GM19099 (cell line): Measurements from ENCODE around the gene ACAP3.

ENCODE experiments used
- POLR2A ChIP-seq: IDR thresholded peaks from 3 replicates; pipeline ENCODE4 v1.6.1; 2011; ENCODE audit warnings: low read depth; ENCODE audit not compliant: insufficient read length; ENCODE audit errors: extremely low read depth

Gene ACAP3

DNA sequence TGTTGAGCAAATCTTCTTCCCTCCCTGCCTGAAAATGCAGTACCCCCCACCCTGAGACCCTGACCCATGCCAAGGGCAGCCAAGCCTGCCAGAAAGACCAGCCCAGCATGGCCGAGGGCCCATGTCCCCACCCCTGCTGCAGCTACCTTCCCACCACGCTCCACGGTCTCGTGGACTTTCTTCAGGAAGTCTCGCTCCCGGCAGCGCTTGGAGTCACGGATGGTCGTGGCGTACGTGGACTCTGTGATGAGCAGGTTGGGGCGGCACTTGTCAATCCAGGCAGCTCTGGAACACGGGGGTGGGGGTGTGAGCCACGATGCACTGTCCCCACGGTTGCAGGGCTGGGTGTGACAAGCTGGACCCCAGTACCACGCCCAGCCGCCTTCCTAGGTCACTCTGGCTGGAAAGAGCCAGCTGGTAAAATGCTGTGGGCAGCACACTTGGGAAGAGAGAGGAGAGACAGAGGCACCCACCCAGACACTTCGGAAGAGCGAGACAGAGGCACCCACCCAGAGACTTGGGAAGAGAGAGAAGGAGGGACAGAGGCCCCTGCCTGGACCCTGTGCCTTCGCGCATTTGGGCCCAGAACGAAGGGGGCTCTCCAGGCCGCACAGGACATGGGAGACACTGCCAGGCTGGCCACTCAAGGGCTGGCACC lies 7.1 kb upstream of the ACAP3 start:
- no peak for TF ChIP-seq POLR2A

DNA sequence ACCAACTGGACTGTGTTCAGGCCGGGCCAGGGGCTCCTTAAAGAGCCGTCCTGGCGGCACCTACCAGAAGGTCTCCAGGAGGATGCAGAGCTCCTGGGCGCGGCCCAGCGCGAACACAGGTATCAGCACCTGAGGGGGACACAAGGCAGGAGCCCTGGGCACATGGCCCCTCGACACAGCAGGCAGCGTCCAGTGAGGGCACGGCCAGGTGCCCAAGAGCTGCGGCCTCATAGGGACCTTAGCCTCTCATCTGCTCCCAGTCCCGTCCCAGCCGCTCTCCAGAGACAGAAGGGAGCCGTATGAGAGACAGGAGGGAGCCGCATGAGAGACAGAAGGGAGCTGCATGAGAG lies 6.5 kb upstream of the ACAP3 start:
- no peak for TF ChIP-seq POLR2A

DNA sequence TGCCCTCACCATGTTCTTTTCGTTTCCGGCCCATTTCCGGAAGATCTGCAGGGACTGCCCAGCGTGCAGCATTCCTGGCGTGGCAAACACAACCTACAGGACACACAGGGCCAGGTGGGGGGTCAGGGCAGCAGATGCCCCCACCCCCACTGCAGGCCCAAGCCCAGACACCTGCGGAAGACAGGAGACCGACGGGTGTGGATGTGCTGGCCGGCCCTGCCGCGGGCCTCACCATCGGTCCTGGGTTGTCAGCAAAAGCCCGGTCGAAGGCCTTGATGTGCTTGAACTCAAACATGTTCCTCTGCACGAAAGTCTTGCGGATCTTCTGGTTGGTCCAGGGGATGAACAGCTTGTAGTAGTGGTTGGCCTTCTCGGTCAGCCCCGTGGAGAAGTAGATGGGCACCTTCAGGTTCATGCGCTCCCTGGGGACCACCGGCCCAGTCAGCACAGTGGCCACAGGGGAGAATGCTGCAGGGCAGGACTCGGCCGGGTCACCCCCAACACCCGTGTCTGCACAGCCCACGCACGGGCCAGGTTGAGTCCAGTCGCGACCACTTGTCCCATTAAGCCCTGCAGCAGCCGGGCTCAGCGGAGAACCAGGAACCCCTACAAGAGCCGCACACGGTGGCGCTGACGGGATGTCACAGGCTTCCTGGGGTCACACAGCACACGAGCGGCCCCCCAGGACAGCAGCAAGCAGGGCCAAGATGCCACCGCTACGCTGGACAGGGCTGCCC lies 5.9 kb upstream of the ACAP3 start:
- TF ChIP-seq POLR2A, result no peak

DNA sequence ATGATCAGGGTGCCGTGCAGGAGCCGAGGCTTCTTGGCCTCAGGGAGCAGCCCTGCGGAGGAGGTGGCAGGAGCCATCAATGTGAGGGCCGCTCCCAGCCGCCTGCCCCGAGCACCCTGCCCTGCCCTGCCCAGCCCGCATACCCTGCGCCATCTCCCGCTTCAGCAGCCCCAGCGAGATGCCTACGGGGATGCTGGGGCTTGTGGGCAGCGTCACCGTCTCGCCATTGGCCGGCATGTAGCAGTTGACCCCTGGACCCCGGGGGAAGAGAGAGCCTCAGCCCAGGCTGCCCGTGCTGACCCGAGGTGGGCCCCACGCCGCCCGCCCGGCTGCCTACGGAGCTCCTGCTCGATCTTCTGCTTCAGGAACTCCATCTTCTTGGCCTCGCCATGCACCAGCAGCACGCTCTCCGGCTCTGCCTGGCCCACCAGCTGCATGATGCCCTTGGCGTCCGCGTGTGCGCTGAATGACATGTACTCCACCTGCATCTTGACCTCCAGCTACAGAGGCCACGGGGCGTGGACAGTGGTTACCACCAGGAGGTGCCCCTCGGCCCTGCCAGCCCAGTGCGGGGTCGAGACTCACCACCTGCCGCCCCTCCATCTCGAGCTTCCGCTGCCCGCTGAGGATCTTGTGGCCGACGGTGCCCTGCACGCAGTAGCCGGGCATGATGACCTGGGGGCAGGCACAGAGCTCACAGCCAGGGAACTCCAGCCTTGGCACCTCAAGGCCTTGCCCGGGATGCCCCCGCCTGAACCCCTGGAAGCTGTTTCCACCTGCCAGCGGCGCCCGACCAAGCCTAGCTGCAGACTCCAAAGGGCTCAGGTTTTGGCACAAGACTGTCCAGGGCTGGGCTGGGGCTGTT lies 5.0 kb upstream of the ACAP3 start:
- no peak for TF ChIP-seq POLR2A

DNA sequence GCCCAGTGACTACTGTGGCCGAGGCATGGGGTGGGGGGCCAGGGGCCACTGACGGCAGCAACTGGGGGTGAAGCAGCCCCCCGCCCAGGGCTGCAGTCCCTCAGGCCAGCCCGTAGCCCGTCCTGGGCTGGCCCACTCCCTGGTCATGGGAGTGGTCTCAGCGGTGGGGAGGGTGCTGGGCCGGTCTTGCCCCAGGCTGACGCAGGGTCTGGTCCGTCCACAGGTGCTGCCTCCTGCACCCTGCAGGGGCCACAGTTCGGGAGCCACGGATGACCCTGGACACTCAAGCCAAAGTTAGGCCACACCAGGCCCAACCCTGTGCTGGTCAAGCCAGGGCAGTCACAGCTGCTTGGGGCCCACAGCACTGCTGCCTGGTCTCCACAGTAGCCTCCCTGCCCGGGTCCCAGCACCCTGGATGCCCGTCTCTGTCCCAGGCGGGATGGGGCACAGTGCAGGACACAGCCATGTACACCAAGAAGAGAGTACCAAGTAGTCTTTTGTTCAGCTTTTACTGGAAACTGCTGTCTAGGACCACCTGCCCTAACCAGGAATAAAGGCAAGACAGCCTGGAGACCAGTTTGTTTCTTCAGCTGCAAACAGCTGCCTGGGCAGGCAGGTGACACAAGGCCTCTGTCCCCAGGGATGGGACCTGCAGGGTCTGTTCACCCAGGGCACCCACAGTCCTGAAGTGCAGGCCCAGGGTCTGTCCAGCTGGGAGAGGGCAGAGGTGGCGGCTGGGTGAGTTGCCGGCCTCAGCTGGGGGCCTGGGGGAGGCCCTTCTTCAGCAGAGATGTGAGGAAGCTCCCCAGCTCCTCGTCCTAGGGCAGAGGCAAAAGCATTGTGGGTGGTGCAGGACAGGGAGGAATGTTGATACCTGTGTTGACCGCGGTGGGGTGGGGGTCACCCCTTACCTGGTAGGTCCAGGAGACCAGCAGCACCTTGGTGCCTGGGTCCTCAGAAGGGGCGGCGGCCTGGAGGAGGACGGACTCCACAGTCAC lies 3.7 kb upstream of the ACAP3 start:
- TF ChIP-seq POLR2A, result no peak

DNA sequence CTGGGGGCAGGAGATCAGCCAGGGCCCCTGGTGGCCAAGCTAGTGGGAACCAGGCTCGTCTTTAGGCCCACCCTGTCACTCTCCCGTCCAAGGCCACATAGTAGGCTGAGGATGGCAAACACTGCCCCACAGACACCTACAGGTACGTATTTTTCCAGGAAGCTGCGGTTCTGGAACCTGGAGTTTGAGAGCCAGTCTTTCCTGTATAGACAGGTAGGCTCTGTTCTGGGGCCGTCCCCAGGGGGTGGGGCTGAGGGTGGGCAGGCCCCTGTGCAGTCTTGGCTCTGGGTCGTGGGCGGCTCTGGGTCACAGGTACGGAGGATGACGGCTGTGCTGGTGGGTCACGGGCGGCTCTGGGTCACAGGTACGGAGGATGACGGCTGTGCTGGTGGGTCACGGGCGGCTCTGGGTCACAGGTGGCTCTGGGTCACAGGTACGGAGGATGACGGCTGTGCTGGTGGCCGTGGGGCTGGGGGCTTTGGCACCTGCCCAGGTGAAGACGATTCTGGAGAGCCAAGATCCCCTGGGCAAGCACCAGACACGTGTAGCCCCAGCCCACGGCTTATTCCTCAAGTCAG lies 2.8 kb upstream of the ACAP3 start:
- no peak for TF ChIP-seq POLR2A

DNA sequence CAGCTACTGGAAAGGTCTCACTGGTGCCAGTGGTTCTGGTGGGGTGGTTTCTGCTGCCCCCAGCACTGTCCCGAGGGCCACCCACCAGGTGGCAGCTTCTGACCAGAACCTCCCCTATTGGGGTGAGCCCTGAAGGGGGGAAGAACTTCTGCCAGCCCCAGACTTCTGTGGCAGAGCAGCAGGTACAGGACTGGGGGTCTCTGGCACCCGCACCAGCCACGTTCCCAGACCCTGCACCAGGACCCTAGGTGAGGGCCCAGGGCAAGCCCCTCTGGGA lies 2.3 kb upstream of the ACAP3 start:
- no peak for TF ChIP-seq POLR2A

DNA sequence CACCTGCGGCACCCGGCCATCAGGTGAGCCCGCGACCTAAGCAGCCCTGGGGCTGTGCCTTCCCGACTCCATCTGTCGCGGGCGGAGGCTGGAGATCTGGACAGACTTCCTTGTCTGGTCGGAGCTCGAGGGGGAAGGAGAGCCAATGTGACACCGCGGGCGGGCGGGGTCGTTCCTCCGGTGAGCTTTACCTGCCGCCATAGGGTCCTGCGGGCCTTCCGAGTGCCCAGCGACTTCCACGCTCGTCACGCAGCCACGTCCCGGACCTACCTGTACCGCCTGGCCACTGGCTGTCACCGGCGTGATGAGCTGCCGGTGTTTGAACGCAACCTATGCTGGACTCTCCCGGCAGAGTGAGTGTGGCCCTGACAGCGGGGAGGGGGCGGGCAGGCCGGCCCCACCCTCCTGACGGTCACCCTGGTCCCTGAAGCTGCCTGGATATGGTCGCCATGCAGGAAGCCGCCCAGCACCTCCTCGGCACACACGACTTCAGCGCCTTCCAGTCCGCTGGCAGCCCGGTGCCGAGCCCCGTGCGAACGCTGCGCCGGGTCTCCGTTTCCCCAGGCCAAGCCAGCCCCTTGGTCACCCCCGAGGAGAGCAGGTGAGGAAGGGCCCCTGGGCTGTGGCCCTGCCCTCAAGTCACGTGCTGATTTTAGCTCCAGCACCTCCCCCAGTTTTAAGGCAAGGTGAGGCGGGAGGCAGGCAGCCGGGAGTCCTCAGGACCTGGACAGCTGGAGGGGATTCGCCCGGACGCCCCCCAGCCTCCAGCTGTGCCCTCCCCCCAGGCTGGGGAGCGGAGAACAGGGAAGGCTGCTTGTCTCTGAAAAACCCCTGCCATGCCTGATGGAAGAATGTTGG lies 1.8 kb upstream of the ACAP3 start:
- no peak for TF ChIP-seq POLR2A

DNA sequence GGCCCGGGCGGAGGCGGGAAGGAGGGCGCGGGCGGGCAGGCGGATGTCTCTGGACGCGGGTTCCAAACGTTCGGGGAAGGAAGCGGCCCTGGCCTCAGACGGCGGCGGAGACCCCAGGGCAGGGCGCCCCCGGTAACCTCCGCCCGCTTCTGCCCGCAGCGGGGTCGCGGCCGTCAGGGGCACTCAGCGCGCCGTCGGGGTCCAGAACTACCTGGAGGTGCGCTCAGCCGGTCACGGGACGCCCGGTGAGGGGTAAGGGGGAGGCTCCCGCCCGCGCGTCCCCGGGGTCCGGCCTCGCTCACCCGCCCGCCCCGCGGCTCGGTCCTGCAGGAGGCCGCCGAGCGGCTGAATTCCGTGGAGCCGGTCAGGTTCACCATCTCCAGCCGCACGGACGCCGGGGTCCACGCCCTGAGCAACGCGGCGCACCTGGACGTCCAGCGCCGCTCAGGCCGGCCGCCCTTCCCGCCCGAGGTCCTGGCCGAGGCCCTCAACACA lies 1.1 kb upstream of the ACAP3 start:
- TF ChIP-seq POLR2A, result no peak

DNA sequence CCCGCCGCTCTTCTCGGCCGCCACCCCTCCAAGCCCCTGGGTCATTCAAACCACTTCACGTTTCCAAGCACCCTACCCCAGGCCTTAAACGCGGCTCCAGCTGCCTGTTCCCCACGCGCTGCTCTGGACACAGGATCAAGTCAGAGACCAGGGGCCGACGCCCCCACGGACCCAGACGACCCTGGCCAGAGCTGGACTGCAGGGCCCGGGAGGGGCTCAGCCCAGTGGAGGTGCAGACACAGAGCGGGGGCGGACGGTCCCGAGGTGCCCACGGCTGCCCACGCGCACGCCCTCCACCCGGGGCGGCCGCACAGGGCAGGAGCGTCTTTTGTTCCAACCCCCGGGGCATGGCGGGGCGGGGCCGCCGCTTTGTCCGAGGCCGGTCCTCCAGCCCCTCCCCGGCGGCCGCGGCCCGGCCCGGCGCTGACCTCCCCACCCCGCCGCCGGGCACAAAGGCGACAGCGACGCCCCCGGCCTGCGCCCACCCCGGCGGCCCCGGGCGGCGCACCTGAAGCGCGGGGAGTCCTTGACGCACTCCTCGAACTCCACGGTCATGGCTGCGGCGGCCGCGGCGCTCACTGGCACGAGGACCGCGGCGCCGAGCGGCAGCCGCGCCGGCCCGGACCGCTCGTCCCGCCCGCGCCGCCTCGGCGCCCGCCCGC lies 338 bp downstream of the ACAP3 start:
- TF ChIP-seq POLR2A, result no peak

DNA sequence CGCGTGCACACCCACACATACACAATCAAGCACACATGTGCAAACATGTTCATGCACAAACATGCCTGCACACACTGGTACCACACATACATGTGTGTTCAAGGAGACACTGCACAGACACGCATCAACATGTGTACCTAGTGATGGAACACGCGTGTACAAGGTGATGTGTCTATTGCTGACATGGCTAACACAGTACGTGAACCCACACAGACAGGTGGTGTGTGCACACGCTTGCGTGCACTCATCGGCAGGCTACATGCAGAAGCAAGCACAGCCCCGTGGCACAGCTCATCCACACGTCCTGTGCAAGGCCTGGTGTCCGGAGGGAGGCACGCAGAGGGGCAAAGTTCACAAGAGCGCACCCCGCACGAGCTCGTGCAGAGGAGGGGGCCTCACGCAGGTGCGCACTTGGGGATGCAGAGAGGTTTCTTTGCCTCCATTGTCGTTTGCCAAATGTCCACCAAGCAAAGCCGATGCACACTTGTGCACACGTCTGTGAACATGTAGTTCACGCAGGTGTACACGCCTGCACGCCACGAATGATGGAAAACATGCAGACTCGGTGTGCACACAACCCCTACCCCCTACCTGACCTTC lies 969 bp downstream of the ACAP3 start:
- TF ChIP-seq POLR2A, result no peak

DNA sequence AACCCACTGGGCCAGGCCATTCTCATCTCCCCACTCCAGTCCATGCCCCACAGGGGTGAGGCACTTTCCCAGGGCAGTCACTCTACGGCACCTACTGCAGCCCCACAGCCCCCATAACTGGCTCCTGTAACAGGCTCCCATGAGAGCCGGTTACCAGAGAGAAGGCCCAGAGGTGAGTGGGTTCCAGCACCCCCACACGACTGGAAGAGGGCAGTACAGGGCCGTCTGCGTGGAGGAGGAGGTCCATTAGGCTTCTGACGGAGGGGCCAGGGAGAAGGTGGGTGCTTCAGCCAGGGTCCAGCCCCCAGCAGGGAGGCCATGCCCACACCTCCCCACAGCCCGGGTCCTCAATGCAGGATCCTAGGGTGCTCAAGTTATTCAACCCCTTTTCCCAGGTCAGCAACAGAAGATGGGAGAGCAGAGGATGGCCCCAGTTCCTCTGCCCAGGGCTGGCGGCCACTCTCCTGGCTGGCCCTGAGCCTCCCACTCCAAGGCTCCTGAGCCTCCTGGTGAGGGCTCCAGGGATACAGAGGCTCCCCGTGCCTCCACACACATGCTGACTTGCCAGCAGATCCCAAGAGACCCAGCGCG lies 1.6 kb downstream of the ACAP3 start:
- no peak for TF ChIP-seq POLR2A
